Left cardiac atrium (tissue), 4 donors: ENCODE data around the gene LTA. TPM values are rescaled to one million over a fixed set of nuclear protein-coding genes. Genes with fewer than 3 reads are reported as not detected.

ENCODE experiments used
- ATAC-seq, 2 donors: fragments of 200-7000 bp; cut with Tn5 transposase; one replicate each; pipeline ENCODE4 v1.9.1; 2020; ENCODE audit warnings: mild to moderate bottlenecking in 2 of 2, moderate library complexity in 2 of 2
- DNase-seq: peaks from one replicate; pipeline ENCODE4 v3.0.0-alpha.2; 2020
- intact Hi-C, 2 donors: fragments of 100-400 bp; cut with DNase I; formaldehyde crosslinking; loops; one replicate each; pipeline versions ENCODE4 v1.14.1 to v1.15.1; 2022 to 2023
- total RNA-seq, 2 donors: library from RNA; stranded (reverse); fragmentation: NEBNext Ultra II Directional; extraction: Animal tissue kit (Norgen Biotek cat#: 25700); gene quantifications; one replicate each; pipeline ENCODE4 v1.2.1, GENCODE V29; 2021
- donor health status: DM: no; HTN: yes; CAD: no.
- donor health status: DM: no; HTN: yes; CAD: no; lungs with severe emphysema.
- donor health status: DM: yes; HTN: yes; CAD: no.
- donor health status: Dilated cardiomyopathy.

LTA gene
- total RNA-seq, 2 donors from 2014 or later, result not detected

DNA sequence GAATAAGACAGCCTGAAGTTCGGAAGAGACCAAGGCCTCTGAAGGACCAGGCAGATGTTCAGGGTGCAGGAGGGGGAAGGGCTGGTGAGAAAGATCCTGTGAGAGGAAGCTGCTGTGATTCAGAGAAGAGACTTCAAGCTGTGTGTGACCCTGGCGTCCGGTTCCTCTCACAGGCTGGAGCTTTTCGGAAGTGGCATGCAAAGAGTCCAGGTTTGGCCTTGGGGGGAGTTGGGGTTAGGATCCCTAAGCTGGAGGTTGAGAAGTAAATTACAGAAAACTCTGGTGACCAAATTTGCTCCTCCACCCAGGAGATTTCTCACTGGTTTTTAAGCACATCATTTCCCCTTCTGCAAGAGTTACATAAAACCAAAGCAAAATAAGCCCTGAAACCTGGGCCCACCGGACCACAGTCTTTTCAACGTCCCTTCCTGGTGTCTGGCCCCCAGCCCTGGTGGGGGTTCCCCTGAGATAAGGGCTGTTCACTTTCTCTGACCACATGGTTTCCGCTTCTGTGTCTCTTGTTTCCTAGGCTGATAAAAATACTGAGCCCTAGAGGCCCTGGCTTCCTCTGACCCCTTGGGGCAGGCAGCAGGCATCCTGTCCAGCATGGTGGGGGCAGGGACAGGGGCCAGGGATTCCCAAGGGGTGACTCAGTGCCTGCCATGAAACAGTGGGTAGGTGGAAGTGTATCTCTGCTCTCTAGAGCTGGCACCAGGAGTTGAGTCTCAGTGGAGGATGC, 12.0 kb upstream of the LTA start:
- ATAC-seq (peak; percentile 82 to 88), DNase-seq (peak; percentile 82)
- intact Hi-C loops, result no loop called here

DNA sequence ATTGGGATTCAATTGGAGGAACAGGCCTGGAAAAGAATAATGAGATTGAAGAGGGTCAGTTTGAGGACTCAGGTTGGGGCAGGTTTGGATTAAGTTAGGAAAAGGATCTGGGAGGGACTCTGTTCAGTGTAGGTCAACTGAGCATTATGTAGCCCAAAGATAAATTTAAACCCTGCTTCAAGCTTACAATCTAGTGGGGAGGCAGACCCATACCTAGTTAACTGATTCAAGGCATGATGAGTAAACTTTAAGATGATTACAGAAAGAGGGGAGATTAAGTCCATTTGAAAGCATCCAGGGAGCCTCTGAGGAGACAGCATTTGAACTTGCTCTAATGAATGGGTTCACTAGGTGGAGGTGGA, 11.4 kb upstream of the LTA start:
- ATAC-seq, result no peak
- DNase-seq, result no peak
- intact Hi-C loops, result no loop called here

DNA sequence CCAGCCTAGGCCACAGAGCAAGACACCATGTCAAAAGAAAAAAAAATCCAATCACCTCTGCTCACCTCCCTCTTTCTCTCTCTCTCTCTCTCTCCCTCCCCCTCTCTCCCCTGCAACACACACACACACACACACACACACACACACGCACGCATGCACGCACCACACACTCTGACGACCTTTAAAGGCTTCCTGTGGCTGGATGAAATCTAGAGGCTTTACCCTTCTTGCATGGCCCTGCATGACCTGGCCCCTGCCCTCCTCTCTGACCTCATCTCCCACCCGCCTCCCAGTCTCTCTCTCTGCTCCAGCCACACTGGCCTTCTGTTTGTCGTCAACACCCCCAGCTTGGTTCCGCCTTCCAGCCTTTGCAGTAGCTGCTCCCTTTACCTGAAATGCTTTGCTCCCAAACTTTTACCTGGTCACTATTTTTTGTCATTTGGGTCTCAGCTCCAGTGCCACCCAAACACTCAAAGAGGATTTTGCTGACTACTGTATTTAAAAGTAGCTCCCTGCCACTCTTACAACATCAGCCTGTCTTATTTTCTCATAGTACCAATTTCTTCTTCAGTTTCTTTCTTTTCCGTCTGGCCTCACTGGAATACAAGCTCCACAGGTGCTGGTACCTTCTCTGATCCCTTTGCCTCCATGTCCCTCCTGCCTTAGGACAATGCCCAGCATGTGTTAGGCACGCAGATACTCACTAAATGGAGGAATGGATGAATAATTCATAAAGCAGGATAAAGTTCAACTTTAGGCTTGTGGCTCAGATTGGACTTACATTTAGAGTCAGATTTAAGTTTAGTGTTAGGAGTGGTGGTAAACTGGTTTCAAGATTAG, 4.3 kb upstream of the LTA start:
- DNase-seq, result no peak
- no peak for ATAC-seq
- intact Hi-C loops, result no loop called here

DNA sequence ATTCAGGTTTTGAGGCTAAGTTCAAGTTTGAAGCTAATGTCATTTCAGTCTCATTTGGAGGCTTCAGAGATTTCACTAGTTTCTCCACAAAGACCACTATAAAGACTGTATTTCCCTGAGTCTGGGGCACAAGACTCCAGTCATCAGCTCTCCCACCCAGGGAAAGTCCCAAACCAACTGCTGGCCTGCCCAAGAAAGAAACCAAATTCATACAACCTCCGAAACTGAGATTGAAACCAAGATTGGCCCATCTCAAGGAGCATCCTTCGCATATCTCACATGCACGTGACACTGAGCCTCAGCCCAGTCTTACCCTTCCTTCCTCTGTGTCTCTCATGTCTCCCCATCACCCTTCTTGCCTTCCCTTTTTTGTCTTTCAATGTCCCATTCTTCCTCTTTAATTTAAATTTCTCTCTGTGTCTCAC, 3.5 kb upstream of the LTA start:
- ATAC-seq, result peak; percentile 43 to 61
- intact Hi-C loops, result no loop called here

DNA sequence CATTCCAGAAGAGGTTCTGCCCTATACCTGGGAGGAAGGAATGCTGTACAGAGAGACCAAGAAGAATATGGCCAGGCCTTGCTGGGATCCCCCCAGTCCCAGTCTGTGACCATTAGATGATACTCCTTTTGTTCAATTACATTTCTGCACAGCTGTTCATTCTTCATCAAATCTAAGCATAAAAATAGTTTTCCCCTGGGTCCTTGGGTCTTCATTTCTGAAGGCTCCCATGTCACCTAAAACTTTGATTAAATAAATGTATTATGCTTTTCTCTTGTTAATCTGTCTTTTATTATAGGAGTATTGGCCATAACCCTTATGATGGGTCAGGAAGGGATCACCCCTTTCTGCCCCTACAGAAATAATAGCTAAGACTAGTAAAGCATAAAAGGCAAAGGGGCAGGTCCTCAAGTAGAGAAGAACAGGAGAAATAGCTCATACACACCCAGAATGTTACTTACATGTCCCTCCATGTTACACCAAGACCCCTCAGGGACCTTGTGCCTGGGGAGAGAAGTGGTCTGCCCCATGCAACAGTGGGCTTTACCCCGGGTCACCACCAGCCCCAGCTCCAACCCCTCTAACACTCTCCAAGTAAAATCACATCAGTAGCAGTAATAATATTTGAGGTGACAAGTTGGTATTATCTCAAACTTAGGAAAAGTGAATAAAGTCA, 2.1 kb upstream of the LTA start:
- DNase-seq (no peak), ATAC-seq (no peak)
- intact Hi-C loops, result no loop called here

More for the DNA sequence above, 3.5 kb upstream of the LTA start:
- no peak for DNase-seq

GRCh38 chr6:31573239-31574105, 1.4 kb downstream of the LTA start:
- no peak for ATAC-seq
- intact Hi-C loops, result no loop called here
- DNase-seq, result no peak

GRCh38 chr6:31574106-31575061, 2.3 kb downstream of the LTA start:
- intact Hi-C loops, result no loop called here
- ATAC-seq, result no peak

DNA sequence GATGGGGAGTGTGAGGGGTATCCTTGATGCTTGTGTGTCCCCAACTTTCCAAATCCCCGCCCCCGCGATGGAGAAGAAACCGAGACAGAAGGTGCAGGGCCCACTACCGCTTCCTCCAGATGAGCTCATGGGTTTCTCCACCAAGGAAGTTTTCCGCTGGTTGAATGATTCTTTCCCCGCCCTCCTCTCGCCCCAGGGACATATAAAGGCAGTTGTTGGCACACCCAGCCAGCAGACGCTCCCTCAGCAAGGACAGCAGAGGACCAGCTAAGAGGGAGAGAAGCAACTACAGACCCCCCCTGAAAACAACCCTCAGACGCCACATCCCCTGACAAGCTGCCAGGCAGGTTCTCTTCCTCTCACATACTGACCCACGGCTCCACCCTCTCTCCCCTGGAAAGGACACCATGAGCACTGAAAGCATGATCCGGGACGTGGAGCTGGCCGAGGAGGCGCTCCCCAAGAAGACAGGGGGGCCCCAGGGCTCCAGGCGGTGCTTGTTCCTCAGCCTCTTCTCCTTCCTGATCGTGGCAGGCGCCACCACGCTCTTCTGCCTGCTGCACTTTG, 3.3 kb downstream of the LTA start, which contains the start of gene TNF:
TNF (plus strand) TSS at position 231 of the 567 bp plus-strand sequence; CDS start at position 408, 177 bp downstream.
- intact Hi-C loops, result no loop called here
- DNase-seq, result peak; percentile 45
- peak; percentile 47 to 59 for ATAC-seq

More at GRCh38 chr6:31574106-31575061, 2.3 kb downstream of the LTA start:
- DNase-seq, result no peak

- intact Hi-C loops, result no loop called here
- ATAC-seq, result no peak
Measured at GRCh38 chr6:31575952-31576685, 4.0 kb downstream of the LTA start.

GRCh38 chr6:31576897-31577578, 4.9 kb downstream of the LTA start:
- DNase-seq (no peak), ATAC-seq (no peak)
- intact Hi-C loops, result no loop called here

More at GRCh38 chr6:31575952-31576685, 4.0 kb downstream of the LTA start:
- DNase-seq, result no peak

DNA sequence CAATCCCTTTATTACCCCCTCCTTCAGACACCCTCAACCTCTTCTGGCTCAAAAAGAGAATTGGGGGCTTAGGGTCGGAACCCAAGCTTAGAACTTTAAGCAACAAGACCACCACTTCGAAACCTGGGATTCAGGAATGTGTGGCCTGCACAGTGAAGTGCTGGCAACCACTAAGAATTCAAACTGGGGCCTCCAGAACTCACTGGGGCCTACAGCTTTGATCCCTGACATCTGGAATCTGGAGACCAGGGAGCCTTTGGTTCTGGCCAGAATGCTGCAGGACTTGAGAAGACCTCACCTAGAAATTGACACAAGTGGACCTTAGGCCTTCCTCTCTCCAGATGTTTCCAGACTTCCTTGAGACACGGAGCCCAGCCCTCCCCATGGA, 5.5 kb downstream of the LTA start:
- ATAC-seq (no peak), DNase-seq (no peak)

GRCh38 chr6:31578184-31579118, 6.4 kb downstream of the LTA start:
- DNase-seq, result no peak
- intact Hi-C loops, result no loop called here
- ATAC-seq, result no peak

More for the DNA sequence above, 5.5 kb downstream of the LTA start:
- intact Hi-C loops, result no loop called here

- DNase-seq (no peak), ATAC-seq (no peak)
- intact Hi-C loops, result no loop called here
Measured at GRCh38 chr6:31579119-31579505, 7.0 kb downstream of the LTA start.

GRCh38 chr6:31579546-31580437, 7.7 kb downstream of the LTA start:
- no peak for DNase-seq
- intact Hi-C loops, result loop anchor here in 1 of 2 donors (5.0 kb wide), 1 partner anchor 32 kb away; the partner anchor contains the start of genes ATP6V1G2 and NFKBIL1
- no peak for ATAC-seq
